Amygdala (tissue), 56 donors: Measurements from ENCODE around the gene OR8D1.

Experiments
- DNase-seq, 56 donors: peaks; one replicate each; lab custom pipeline; 2025; lab: John Stamatoyannopoulos, UW

The OR8D1 gene

DNA sequence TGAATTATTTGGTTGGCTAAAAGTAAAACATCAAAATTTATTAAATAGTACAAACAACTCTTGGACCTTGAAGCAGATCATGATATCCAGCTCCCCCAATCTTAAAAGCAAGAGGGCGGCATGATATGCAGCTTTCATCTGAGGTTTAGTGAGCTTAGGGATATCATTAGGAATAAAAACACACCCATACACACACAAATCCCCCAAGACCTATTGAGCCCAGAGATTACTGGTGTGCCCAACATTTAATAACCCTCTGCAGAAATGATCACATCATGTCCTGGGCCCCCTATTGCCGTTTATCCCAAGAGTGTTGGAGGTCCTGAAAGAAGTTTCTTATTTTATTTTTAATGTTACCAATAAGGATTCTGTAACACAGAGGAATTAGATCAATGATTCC, at the start of gene OR8D1:
OR8D1 (minus strand) TSS at position 101 of the 400 bp plus-strand sequence. CDS start 3,183 bp downstream, outside the sequence.
- no peak for DNase-seq

DNA sequence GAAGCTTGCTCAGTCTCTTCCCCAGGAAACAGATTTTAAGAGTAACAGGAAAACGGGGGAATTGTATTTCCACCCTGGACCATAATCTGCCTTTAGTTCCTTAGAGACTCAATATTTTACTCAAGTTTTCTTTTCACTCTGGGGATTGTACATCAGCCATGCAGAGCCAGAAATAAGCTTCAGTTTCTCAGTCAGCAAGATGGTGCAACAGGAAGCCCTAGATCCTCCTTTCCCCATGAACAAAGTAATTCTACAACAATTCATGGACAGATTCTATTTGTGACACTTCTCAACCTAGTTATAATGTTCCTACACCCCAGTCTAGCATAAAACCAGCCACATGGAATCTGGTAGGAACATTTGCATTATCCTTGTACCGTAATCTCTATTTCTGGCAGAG, 45.8 kb upstream of the OR8D1 start:
- no peak for DNase-seq

DNA sequence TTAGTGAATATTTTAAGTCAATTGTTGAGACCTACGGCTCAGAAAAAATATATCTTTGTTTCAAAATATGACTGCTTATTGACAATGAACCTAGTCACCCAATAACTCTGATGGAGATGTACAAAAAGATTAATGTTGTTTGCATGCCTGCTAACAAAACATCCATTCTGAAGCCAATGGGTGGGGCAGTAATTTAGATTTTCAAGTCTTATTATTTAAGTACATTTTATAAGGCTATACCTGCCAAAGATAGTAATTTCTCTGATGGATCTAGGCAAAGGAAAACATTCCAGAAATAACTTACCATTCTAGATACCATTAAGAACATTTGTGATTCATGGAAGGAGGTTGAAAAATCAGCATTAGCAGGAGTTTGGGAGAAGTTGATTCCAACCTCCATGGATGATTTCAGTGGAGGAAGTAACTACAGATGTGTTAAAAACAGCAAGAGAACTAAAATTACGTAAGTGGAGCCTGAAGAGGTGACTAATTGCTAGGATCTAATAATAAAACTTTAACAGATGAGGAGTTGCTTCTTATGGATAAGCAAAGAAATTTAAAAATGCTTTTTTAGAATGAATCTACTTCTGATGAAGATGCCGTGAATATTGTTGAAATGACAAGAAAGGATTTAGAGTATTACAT, 32.7 kb upstream of the OR8D1 start:
- no peak for DNase-seq

DNA sequence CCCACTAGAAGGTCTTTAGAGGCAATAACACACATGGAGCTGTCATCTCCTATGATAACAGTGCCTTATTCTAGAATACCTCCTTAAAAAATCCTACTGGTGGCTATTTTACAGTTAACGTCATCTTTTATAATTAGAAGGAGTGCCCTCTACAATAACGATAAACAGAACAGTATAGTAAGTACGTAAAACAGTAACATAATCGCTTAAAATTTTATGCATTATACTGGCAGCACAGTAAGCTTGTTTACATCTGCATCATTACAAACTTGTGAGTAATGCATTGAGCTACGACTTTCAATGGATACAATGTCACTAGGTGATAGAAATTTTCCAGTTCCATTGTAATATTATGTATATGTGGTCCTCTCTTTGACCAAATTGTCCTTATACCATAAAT, 30.6 kb upstream of the OR8D1 start:
- no peak for DNase-seq

DNA sequence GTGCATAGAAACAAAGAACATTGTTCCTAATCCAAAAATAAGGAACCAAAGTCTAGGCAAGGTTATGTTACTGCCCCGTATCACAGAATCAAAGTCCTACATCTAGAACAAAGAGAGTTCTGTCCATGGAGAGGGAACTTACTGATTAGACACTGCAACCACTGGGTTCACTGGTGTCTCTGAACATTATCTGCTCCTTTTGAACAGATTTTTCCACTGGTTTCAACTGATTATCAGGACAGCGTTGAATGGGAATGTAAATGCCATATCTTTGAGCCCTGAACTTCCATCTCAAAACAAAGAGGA, 26.3 kb upstream of the OR8D1 start:
- no peak for DNase-seq

DNA sequence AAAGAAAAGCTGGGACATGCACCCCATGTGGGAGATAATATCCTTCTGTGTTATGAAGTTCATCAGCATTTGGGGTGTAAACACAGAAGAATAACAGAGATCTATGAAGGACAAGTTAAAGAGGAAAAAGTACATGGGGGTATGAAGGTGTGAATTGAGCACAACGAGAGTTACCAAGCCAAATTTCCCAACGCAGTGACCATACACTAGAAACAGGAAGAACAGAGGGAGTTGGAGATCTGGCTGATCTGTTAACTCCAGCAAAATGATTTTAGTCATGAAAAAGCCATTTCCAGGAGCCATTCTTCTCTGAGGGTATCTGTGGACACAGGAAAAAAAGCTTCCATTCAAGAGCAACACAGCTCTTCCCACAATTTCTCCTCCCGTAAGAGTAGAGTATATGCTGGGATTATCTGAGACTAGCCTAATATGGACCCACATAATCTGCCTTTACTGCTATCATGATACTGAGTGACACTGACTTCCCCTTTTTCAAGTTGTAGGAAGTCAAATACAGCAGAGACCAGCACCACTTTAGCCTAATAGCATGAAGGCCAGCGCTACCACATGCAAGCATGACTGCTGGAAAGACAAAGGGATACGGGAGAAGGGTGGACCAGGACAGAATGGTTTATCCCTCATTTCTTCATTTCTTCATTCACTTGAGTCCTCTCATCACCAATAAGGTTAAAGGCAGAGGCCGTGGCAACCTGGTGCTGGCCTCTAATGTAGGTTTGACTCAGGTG, 25.8 kb upstream of the OR8D1 start:
- no peak for DNase-seq

DNA sequence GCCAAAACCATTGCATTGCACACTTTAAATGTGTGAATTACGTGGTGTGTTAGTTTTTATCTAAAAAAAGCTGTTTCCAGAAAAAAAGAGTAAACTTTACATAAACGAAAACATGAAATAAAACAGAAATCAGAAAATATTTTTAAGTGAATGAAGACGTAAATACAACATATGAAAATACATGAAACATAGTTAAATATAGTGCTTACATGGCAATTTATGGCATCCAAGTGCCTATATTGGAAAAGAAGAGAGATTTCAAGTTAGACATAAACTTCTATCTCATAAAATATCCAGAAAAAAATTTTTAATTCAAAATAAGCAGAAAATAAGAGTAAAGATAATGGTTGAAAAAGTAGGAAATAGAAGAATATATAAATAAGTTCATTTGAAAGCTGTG, 18.1 kb upstream of the OR8D1 start:
- DNase-seq = no peak

DNA sequence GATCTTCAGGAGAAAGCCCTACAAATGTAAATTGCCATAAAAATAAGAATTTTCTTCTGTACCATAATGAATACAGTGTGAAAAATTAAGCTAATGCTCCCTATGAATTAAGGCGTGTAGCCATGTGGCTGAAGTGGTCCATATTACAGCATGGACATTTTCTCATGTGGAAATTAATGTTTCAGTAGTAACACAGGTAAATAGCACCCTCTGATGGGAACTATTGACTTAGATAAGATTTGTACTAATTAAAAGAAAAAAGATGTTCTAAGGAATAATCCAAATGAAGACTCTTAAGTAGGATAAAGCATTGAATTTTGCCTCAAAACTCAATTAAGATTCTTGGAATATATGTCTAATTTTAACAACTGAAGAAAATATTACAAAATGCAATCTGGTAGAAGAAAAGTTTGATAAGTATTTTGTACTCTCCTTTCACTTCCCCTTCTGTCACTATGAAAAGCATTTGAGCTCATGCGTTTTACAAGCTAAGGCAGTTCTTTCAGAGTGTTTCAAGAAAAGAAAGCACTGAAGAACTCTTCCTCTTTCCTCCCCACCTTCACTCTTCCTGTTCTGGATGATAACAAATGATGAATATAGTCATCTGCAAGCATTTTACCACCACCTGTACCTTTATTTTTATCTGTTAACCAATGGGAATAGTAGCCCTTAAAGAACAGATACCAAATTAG, 16.2 kb upstream of the OR8D1 start:
- DNase-seq = no peak

DNA sequence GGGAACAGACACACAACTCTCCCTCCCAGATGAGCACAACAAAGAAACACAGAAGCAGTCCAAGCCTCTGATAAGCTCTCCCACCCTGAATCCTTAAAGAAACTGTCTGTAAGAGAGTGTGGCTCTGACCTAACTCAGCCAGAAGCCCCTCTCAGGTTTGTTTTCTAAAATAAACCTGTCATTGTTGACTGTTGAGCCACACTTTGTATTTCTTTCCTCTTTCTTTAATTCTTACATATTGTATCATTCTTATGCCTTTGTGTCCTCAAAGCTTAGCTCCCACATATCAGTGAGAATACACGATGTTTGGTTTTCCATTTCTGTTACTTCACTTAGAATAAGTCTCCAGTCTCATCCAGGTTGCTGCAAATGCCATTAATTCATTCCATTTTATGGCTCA, 14.0 kb upstream of the OR8D1 start:
- no peak for DNase-seq

DNA sequence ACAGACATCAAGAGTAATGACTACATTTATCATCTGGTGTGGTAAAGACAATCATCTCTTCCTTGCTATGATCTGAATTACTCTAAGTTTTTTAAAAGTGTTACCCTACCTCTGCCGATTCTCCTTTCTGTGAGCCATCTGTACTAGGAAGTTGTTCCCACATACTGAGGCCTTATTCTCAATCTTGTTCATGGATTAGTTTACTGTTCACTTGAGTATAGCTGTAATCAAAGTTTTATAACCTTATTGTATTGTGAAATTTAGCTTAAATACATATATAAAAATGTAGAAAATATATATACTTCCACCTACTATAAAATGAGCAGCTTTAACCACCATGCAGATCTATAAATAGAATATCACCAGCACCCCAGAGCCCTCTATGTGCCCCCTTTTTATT, 8.6 kb upstream of the OR8D1 start:
- no peak for DNase-seq

DNA sequence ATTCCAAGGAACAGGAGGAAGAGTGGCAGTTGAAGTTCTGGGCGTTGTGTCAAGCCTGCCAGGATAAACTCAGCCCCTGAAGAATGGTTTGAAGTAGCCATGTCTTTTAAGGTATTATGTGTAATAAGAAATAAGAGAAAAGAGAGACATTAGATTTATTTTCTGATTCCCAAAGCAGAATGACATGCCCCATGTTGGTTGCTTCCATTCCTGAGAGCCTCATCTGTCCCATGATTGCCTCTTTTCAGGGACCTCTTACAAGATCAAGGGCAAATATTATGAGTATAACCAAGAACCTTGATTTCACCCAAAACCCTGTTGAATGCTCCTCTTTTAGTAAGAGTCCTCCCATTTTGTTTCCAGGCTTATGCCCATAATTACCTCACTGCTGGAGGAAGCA, 6.3 kb upstream of the OR8D1 start, which contains the start of gene OR8D2:
OR8D2 (minus strand) TSS at position 101 of the 400 bp plus-strand sequence; CDS start at position 101, 0 bp downstream.
- DNase-seq = no peak

DNA sequence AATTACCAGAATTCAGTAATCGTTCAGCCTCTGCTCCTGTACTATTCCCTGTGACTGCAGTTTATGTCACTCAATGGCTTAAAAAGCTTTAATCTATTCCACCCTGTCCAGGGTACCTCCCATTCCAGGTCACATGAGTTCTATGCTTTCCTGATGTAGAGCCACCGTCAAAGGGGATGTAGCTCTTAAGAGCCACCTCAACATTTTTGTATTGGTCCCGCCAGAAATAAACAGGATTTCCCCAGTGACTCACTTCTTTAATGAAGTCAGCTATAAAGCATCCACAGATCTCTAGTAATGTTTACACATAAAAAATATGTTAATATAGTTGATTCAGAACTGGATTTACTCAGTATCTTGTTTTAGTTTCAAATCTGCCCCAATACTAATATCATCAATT, 1.3 kb upstream of the OR8D1 start:
- no peak for DNase-seq

DNA sequence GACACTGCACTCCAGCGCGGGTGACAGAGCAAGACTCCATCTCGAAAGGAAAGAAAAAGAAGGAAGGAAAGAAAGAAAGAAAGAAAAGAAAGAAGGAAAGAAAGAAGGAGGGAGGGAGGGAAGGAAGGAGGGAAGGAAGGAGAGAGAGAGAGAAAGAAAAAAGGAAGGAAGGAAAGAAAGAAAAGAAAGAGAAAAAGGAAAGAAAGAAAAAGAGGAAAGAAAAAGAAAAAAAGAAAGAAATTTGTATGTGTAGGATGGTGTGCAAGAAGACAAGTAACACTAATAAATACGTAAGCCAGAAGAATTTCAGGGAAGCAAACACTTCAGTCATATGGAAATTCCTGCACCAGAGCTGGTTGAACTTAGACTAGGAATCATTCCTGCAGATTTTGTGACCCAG, 618 bp downstream of the OR8D1 start:
- DNase-seq = no peak

DNA sequence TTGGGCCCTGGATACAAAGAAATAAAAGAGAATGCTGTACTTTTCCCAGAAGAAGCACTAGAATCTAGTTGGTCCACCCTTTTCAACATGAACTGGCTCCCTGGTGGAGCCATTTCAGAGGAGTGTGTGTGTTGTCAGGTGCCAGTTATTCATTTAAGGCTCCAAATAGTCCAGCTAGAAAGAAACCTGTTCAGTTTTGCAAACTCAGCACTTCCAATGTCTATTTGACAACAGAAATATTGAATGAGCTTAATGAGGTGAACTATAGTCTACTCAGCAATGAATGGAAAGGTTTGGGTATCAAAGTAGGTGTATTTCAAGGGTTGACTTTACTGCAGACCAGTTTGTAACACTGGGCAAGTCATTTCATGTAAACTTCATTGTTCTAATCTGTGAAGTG, 2.1 kb downstream of the OR8D1 start:
- DNase-seq = no peak

DNA sequence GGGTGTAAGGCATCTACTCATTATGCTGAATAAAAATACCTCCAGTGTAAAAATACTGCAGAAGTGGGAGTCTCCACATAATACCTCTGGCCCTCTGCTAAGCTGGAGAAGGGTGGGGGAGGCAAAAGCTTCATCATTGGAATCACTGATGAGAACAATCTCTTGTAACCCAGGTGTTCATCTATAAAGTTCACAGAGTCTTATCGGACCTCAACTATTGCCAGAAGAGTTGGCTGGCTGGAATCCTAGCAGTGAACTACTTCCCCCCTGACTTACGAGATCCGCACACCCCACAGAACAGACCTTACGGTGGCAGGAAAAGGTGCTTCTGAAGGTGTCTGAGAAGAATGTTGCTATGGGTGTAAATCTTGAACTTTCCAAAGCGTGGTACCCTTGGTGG, 2.5 kb downstream of the OR8D1 start:
- no peak for DNase-seq

DNA sequence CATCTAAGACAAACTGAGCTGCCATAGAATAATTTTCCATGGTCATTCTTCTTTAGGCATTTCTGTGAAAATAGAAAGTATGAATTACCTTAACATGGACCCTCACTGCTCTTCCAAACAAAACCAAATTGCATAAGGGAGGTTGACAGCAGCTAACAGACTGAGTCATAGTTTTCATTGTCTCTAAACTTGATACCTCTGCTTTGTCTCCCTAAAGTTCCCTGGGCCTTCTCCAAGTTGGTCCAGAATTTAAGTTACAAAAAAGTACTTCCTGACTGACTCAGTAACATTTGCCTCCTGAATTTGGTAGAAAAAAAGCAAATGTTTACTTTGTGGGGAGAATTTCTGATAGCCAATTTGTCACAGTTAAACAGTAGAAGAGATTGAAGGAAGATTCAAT, 3.0 kb downstream of the OR8D1 start:
- DNase-seq = no peak

DNA sequence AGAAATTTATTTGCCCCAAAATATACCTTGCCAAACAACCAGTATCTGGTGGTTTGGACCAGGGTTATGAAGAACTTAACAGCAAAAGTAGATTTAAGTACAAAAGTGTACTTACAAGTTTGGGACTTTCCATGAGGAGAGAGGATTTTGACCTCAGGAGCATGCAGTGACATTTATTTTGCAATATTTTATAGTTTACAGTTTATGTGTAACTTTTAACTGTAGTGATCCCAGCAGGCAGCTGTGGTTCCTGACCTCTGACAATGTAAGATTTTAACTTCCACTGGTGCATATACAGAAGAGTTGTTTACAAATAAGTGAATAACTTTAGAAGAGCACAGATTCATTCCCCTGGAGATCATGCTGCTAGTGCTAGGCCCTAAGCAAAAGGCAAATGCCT, 6.7 kb downstream of the OR8D1 start:
- no peak for DNase-seq

DNA sequence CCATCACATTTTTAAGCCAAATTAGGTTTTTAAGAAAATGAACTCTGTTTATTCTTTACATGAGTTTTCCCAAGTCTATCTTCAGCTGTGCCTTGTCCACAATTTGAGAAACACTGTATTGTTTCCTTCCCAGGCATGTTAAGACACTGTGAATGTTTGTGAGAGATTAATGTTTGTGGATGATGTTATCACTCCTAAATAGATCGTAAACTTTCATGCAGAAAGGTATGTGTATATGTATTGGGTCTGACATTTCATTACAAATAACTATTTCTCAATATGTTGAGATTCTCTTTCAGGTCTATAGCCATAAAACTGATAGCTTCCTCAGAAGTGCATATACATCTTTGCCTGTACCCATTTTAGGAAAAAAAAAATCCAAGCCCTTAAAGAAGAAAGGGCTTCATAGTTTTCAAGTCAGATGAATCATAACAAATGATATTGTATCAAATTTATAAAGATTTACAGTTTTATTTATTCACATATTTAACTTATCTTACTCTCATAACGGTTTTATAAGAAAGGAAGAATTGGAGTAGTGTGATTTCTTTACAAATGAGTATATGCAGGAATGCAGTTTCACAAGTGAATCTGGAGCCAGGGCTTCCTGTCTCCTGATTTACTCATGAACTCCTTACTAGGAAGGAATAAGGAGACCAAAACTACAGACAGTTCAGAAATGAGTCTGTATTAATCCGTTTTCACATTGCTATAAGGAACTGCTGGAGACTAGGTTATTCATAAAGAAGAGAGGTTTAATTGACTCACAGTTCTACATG, 11.2 kb downstream of the OR8D1 start:
- no peak for DNase-seq

DNA sequence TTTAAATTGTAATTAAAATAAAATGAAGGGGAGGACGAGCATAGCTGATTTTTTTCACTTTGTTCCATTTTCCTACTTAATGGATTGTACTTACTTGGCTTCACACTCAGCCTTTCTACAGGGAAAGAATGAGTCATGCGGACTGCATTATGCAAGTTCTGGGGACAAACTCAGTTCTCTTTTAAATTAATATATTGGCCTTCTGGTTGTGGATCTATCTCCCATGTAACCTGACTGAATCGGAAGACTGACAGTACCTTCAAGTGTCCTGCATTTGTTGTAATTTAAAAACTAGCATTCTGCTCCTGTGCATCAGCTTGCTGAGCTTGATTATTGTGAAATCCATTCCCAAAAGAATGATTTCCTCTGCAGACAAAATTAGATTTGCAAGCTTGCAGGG, 12.2 kb downstream of the OR8D1 start:
- DNase-seq = no peak

DNA sequence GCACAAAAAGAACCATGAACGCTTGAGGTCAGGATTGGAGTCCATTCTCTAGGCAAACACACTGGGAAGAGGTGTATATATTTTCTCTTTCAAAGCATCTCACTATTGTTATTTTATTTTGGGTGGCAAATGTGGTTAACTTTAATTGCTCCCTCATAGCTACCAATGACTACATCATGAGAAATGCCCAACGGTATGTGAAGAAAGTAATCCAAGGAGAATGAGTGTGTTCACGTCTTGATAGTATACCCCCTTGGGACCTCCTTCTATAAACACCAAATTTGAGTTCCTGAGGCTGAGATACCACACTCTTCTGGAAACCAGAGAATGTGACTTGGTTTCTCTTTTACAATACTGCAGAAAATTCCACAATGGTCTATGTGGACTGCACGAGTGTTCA, 15.8 kb downstream of the OR8D1 start:
- no peak for DNase-seq

DNA sequence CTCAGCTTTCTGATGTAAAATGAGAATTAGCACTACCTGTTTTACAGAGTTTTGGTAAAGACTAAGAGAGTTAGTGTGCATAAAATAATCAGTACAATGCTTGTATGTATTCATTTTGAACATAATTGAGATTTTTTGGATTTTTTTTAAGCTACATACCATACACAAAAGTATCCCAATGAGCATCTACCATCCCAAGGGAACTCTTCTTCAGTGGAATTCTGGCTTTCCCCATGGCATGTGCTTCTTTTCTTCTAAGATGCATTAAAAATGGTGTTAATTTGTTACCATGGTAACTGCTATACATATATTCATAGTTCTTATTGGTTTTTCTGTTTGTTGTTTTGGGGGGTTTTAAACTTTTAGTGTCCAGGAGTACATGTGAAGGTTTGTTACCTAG, 17.7 kb downstream of the OR8D1 start:
- DNase-seq = no peak
